ENCODE results near the gene VCL.

DNA sequence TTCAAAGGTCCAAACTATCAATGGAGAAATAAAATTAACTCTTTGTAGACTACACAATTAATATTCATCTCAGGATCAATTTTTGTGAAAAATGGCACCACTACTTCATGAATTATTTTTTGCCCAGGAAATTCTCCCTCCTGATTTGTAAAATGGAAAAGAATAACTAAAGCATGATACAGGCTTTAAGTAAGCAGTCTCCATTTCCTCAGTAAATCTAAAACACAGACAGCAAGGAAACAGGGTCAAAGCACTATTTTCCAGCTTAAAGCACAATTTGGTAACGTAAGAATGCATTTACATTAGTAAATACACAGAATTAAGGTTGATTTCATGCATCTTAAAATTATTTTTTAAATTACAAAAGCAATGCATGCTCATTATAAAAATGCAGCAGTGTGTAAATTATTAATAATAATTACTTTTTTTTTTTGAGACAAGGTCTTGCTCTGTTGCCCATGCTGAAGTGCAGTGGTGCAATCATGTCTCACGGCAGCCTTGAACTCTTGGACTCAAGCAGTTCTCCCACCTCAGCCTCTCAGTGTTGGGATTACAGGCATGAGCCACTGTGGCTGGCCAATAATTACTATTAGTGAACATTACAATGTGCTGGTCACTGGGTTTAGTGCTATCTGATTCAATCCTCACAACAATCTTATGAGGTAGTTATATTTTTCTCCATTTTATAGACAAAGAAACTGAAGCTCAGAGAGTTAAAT is 26.1 kb upstream of the VCL start:
- TF ChIP-seq POLR2A (IDR thresholded peaks at IDR 0.05; ENCODE audit: low read length) (no peak), GATA1 (IDR thresholded peaks at IDR 0.05; ENCODE audit: low read depth, low read length) (no peak)
